Naive B cell (primary cell): Measurements from ENCODE around the gene LPCAT3. TPM values are rescaled to one million over a fixed set of nuclear protein-coding genes. Genes with fewer than 3 reads are reported as not detected.

Source experiments
- ATAC-seq, 2 donors: fragments of 150-1000 bp; cut with Tn5 transposase; 2 replicates each; pipeline ENCODE4 v1.10.0; 2021; ENCODE audit warnings: low read depth in 2 of 2, mild to moderate bottlenecking in 2 of 2, moderate library complexity in 2 of 2
- DNase-seq: peaks from one replicate; pipeline ENCODE4 v3.0.0; 2022
- H3K27ac Mint-ChIP-seq, 6 donors: one replicate each; pipeline ENCODE4 v1.8.0; 2020 to 2022; ENCODE audit warnings: mild to moderate bottlenecking in 6 of 6, mixed read lengths in 6 of 6, moderate library complexity in 5 of 6, inconsistent platforms in 2 of 6
- H3K27me3 Mint-ChIP-seq, 3 donors: one replicate each; pipeline ENCODE4 v1.8.0; 2021 to 2022; ENCODE audit warnings: mixed read lengths in 3 of 3, mild to moderate bottlenecking in 1 of 3
- H3K36me3 Mint-ChIP-seq, 2 donors: one replicate each; pipeline ENCODE4 v1.8.0; 2020 to 2022; ENCODE audit warnings: mixed read lengths in 2 of 2, inconsistent platforms in 1 of 2, mild to moderate bottlenecking in 1 of 2
- H3K4me1 Mint-ChIP-seq, 3 donors: one replicate each; pipeline ENCODE4 v1.8.0; 2020 to 2022; ENCODE audit warnings: mixed read lengths in 3 of 3, inconsistent platforms in 1 of 3, mild to moderate bottlenecking in 1 of 3, moderate library complexity in 1 of 3
- H3K4me3 Mint-ChIP-seq, 8 donors: one replicate each; pipeline ENCODE4 v1.8.0; 2020 to 2022; ENCODE audit warnings: mild to moderate bottlenecking in 8 of 8, mixed read lengths in 8 of 8, moderate library complexity in 8 of 8, inconsistent platforms in 2 of 8
- H3K9me3 Mint-ChIP-seq, 7 donors: one replicate each; pipeline ENCODE4 v1.8.0; 2020 to 2022; ENCODE audit warnings: mixed read lengths in 7 of 7, mild to moderate bottlenecking in 5 of 7, inconsistent platforms in 2 of 7, moderate library complexity in 1 of 7
- polyA plus RNA-seq, 6 donors: library from polyadenylated mRNA; unstranded; fragments of 300-500 nt; fragmentation: Illumina TruSeq; gene quantifications; one replicate each; pipeline ENCODE4 v1.2.3, GENCODE V29; 2021; ENCODE audit warnings: low read depth in 6 of 6

Gene LPCAT3
- polyA plus RNA-seq, 6 donors from 2014 or later: 14.4 to 30.7 (median 16.7) TPM

GRCh38 chr12:6978611-6979011 is 39.7 kb downstream of the LPCAT3 start:
- Mint-ChIP-seq H3K27me3 (no peaks in the 10 kb centered on the region), H3K27ac (no peak overlapping the region), H3K36me3 (peaks cover 6 to 10% of the 10 kb centered on the region in 2 donors), H3K9me3 (no peaks in the 10 kb centered on the region), H3K4me3 (no peak overlapping the region), H3K4me1 (peaks cover 3 to 10% (median 9%) of the 10 kb centered on the region in 3 donors)
- DNase-seq (no peak), ATAC-seq (no peak)

GRCh38 chr12:6978188-6978587 is 40.1 kb downstream of the LPCAT3 start:
- ATAC-seq: no peak
- H3K4me3 Mint-ChIP-seq: no peak overlapping the region
- DNase-seq: no peak
- H3K9me3 Mint-ChIP-seq: no peaks in the 10 kb centered on the region
- H3K27ac Mint-ChIP-seq: no peak overlapping the region
- H3K4me1 Mint-ChIP-seq: peaks cover 6 to 14% (median 11%) of the 10 kb centered on the region in 3 donors
- no peaks in the 10 kb centered on the region for H3K27me3 Mint-ChIP-seq
- peaks cover 6 to 10% of the 10 kb centered on the region in 2 donors for H3K36me3 Mint-ChIP-seq

- no peak for ATAC-seq
- peak overlapping the region in 3 of 6 donors; percentile 59 to 71 (median 65) for H3K27ac Mint-ChIP-seq
These were observed 40.6 kb downstream of the LPCAT3 start for GRCh38 chr12:6977653-6978052.

GRCh38 chr12:6975297-6976032 is 42.8 kb downstream of the LPCAT3 start:
- peaks cover 10 to 17% of the 10 kb centered on the region in 2 donors for H3K36me3 Mint-ChIP-seq
- H3K27me3 Mint-ChIP-seq: no peaks in the 10 kb centered on the region

More at GRCh38 chr12:6977653-6978052, 40.6 kb downstream of the LPCAT3 start:
- Mint-ChIP-seq H3K4me3 (no peak overlapping the region), H3K27me3 (no peaks in the 10 kb centered on the region), H3K4me1 (peaks cover 11 to 18% (median 14%) of the 10 kb centered on the region in 3 donors), H3K9me3 (no peaks in the 10 kb centered on the region), H3K36me3 (peaks cover 6 to 10% of the 10 kb centered on the region in 2 donors)
- DNase-seq: no peak

GRCh38 chr12:6974180-6974579 is 44.1 kb downstream of the LPCAT3 start:
- Mint-ChIP-seq H3K27me3 (no peaks in the 10 kb centered on the region), H3K4me3 (peak overlapping the region in 1 of 8 donors; percentile 94), H3K36me3 (peaks cover 10 to 15% of the 10 kb centered on the region in 2 donors), H3K4me1 (peaks cover 31 to 44% (median 38%) of the 10 kb centered on the region in 3 donors), H3K9me3 (no peaks in the 10 kb centered on the region), H3K27ac (peak overlapping the region in 1 of 6 donors; percentile 28)
- DNase-seq (no peak), ATAC-seq (no peak)

More at GRCh38 chr12:6975297-6976032, 42.8 kb downstream of the LPCAT3 start:
- peak overlapping the region in 1 of 8 donors; percentile 44 for H3K4me3 Mint-ChIP-seq
- DNase-seq (no peak), ATAC-seq (no peak)
- H3K27ac Mint-ChIP-seq: no peak overlapping the region
- no peaks in the 10 kb centered on the region for H3K9me3 Mint-ChIP-seq
- H3K4me1 Mint-ChIP-seq: peaks cover 26 to 37% (median 34%) of the 10 kb centered on the region in 3 donors

- Mint-ChIP-seq H3K27me3 (no peaks in the 10 kb centered on the region), H3K4me3 (peak overlapping the region; percentile 94 to 100 (median 100)), H3K27ac (peak overlapping the region; percentile 66 to 100 (median 100)), H3K9me3 (no peaks in the 10 kb centered on the region), H3K4me1 (peaks cover 40 to 59% (median 47%) of the 10 kb centered on the region in 3 donors), H3K36me3 (peaks cover 7 to 11% of the 10 kb centered on the region in 2 donors)
- ATAC-seq (no peak), DNase-seq (no peak)
These were observed 48.2 kb downstream of the LPCAT3 start for GRCh38 chr12:6970096-6970527.

GRCh38 chr12:6968426-6968825 is 49.9 kb downstream of the LPCAT3 start:
- Mint-ChIP-seq H3K36me3 (peaks cover 7 to 11% of the 10 kb centered on the region in 2 donors), H3K27ac (peak overlapping the region in 1 of 6 donors; percentile 47)

GRCh38 chr12:6967651-6968100 is 50.6 kb downstream of the LPCAT3 start:
- H3K4me3 Mint-ChIP-seq: peak overlapping the region in 2 of 8 donors; percentile 25 to 40
- DNase-seq (no peak), ATAC-seq (no peak)
- peak overlapping the region in 1 of 6 donors; percentile 57 for H3K27ac Mint-ChIP-seq
- peaks cover 46 to 64% (median 53%) of the 10 kb centered on the region in 3 donors for H3K4me1 Mint-ChIP-seq
- H3K27me3 Mint-ChIP-seq: no peaks in the 10 kb centered on the region
- peaks cover 7 to 11% of the 10 kb centered on the region in 2 donors for H3K36me3 Mint-ChIP-seq
- no peaks in the 10 kb centered on the region for H3K9me3 Mint-ChIP-seq

More at GRCh38 chr12:6968426-6968825, 49.9 kb downstream of the LPCAT3 start:
- no peak for ATAC-seq
- no peaks in the 10 kb centered on the region for H3K27me3 Mint-ChIP-seq
- H3K4me3 Mint-ChIP-seq: peak overlapping the region in 6 of 8 donors; percentile 32 to 99 (median 80)
- no peak for DNase-seq
- peaks cover 49 to 67% (median 53%) of the 10 kb centered on the region in 3 donors for H3K4me1 Mint-ChIP-seq
- no peaks in the 10 kb centered on the region for H3K9me3 Mint-ChIP-seq

- no peak for ATAC-seq
- Mint-ChIP-seq H3K4me1 (peaks cover 47 to 61% (median 53%) of the 10 kb centered on the region in 3 donors), H3K36me3 (peaks cover 10 to 13% of the 10 kb centered on the region in 2 donors), H3K27me3 (no peaks in the 10 kb centered on the region), H3K27ac (no peak overlapping the region), H3K9me3 (no peaks in the 10 kb centered on the region), H3K4me3 (peak overlapping the region in 2 of 8 donors; percentile 47 to 62)
- DNase-seq: no peak
These were observed 51.9 kb downstream of the LPCAT3 start for GRCh38 chr12:6966351-6966750.

- Mint-ChIP-seq H3K36me3 (peaks cover 10 to 15% of the 10 kb centered on the region in 2 donors), H3K4me3 (peak overlapping the region in 2 of 8 donors; percentile 41 to 80), H3K27me3 (no peaks in the 10 kb centered on the region), H3K9me3 (no peaks in the 10 kb centered on the region), H3K4me1 (peaks cover 51 to 62% (median 55%) of the 10 kb centered on the region in 3 donors), H3K27ac (peak overlapping the region in 4 of 6 donors; percentile 38 to 95 (median 64))
- ATAC-seq (no peak), DNase-seq (no peak)
These were observed 52.6 kb downstream of the LPCAT3 start for GRCh38 chr12:6965714-6966113.

- Mint-ChIP-seq H3K27me3 (no peaks in the 10 kb centered on the region), H3K4me1 (peaks cover 54 to 66% (median 59%) of the 10 kb centered on the region in 3 donors), H3K9me3 (no peaks in the 10 kb centered on the region), H3K4me3 (peak overlapping the region in 4 of 8 donors; percentile 25 to 80 (median 53)), H3K36me3 (peaks cover 9 to 17% of the 10 kb centered on the region in 2 donors), H3K27ac (peak overlapping the region; percentile 24 to 96 (median 86))
- ATAC-seq (peak; percentile 77 to 78), DNase-seq (peak; percentile 84)
These were observed 53.1 kb downstream of the LPCAT3 start for GRCh38 chr12:6965026-6965661.

GRCh38 chr12:6964605-6965025 is 53.7 kb downstream of the LPCAT3 start:
- Mint-ChIP-seq H3K27ac (peak overlapping the region in 5 of 6 donors; percentile 78 to 96 (median 93)), H3K4me1 (peaks cover 51 to 68% (median 64%) of the 10 kb centered on the region in 3 donors), H3K36me3 (peaks cover 9 to 18% of the 10 kb centered on the region in 2 donors), H3K9me3 (no peaks in the 10 kb centered on the region), H3K27me3 (no peaks in the 10 kb centered on the region), H3K4me3 (peak overlapping the region in 4 of 8 donors; percentile 25 to 80 (median 53))
- ATAC-seq (peak in 1 of 2 donors; percentile 7), DNase-seq (no peak)

GRCh38 chr12:6963791-6964413 is 54.4 kb downstream of the LPCAT3 start:
- peaks cover 16 to 25% of the 10 kb centered on the region in 2 donors for H3K36me3 Mint-ChIP-seq
- ATAC-seq (no peak), DNase-seq (no peak)
- H3K4me1 Mint-ChIP-seq: peaks cover 53 to 68% (median 65%) of the 10 kb centered on the region in 3 donors
- H3K9me3 Mint-ChIP-seq: no peaks in the 10 kb centered on the region
- H3K27ac Mint-ChIP-seq: peak overlapping the region in 4 of 6 donors; percentile 78 to 96 (median 89)
- peak overlapping the region in 1 of 8 donors; percentile 8 for H3K4me3 Mint-ChIP-seq
- no peaks in the 10 kb centered on the region for H3K27me3 Mint-ChIP-seq
